CD4-positive, alpha-beta T cell (primary cell): Measurements from ENCODE around the gene ADGRG7. TPM values are rescaled to one million over a fixed set of nuclear protein-coding genes. Genes with fewer than 3 reads are reported as not detected.

Experiments
- ATAC-seq: fragments of 200-7000 bp; cut with Tn5 transposase; one replicate; pipeline ENCODE4 v1.10.0; 2022; ENCODE audit warnings: mild to moderate bottlenecking; ENCODE audit not compliant: poor library complexity
- CTCF ChIA-PET: fragments of 350-600 bp; sonication (Branson Sonifier 250); formaldehyde crosslinking; loops from one replicate; lab custom pipeline; 2021; ENCODE audit warnings: antibody characterized with exemption, inconsistent platforms; lab: Charles Lee
- POLR2A ChIA-PET: fragments of 350-600 bp; sonication (Branson Sonifier 250); formaldehyde crosslinking; loops from one replicate; lab custom pipeline; 2021; ENCODE audit warnings: antibody characterized with exemption, inconsistent platforms; lab: Charles Lee
- DNase-seq, 14 experiments: peaks; one replicate each; pipeline ENCODE4 v3.0.0-alpha.2; 2013 to 2020; ENCODE audit warnings: mixed read lengths in 2 of 14
- H3K27ac ChIP-seq, 2 donors: one replicate each; pipeline versions ENCODE4 v1.5.1 to v1.7.0; 2013; ENCODE audit warnings: low read length in 2 of 2, low read depth in 1 of 2, mild to moderate bottlenecking in 1 of 2
- H3K27me3 ChIP-seq, 2 experiments: 1 replicate in 1 of 2; 2 replicates in 1 of 2; pipeline versions ENCODE4 v1.6.1 to v1.7.0; 2013; ENCODE audit warnings: low read length in 2 of 2, control low read depth in 1 of 2, mild to moderate bottlenecking in 1 of 2, moderate library complexity in 1 of 2; ENCODE audit not compliant: insufficient read depth in 2 of 2, control insufficient read depth in 1 of 2
- H3K36me3 ChIP-seq: one replicate; pipeline ENCODE4 v1.6.1; 2013; ENCODE audit warnings: low read length, control low read depth; ENCODE audit not compliant: insufficient read depth
- H3K4me1 ChIP-seq: one replicate; pipeline ENCODE4 v1.6.1; 2013; ENCODE audit warnings: low read length, control low read depth; ENCODE audit not compliant: insufficient read depth
- H3K4me3 ChIP-seq: one replicate; pipeline ENCODE4 v1.5.1; 2013; ENCODE audit warnings: mild to moderate bottlenecking, low read length, moderate library complexity
- H3K9me3 ChIP-seq, 2 experiments: 1 replicate in 1 of 2; 2 replicates in 1 of 2; pipeline versions ENCODE4 v1.6.1 to v1.7.0; 2013; ENCODE audit warnings: low read length in 2 of 2, mild to moderate bottlenecking in 2 of 2, control low read depth in 1 of 2, moderate library complexity in 1 of 2; ENCODE audit not compliant: control insufficient read depth in 1 of 2, insufficient read depth in 1 of 2
- H3K27ac Mint-ChIP-seq: one replicate; pipeline ENCODE4 v1.8.0; 2020; ENCODE audit warnings: mixed read lengths
- H3K27me3 Mint-ChIP-seq: one replicate; pipeline ENCODE4 v1.8.0; 2021; ENCODE audit warnings: mixed read lengths
- H3K36me3 Mint-ChIP-seq: one replicate; pipeline ENCODE4 v1.8.0; 2021; ENCODE audit warnings: low read depth, mixed read lengths
- H3K4me1 Mint-ChIP-seq: one replicate; pipeline ENCODE4 v1.8.0; 2021; ENCODE audit warnings: low read depth, mixed read lengths
- H3K4me3 Mint-ChIP-seq: one replicate; pipeline ENCODE4 v1.8.0; 2020; ENCODE audit warnings: mild to moderate bottlenecking, mixed read lengths
- H3K9me3 Mint-ChIP-seq: one replicate; pipeline ENCODE4 v1.8.0; 2020; ENCODE audit warnings: mixed read lengths
- CTCF ChIP-seq: fragments of 200-600 bp; IDR thresholded peaks from one replicate; pipeline ENCODE4 v1.8.0; 2022; ENCODE audit warnings: antibody characterized with exemption, mild to moderate bottlenecking
- intact Hi-C, 2 experiments: fragments of 100-400 bp; cut with DNase I in 1 of 2; cut with micrococcal nuclease in 1 of 2; formaldehyde crosslinking; loops; one replicate each; pipeline versions ENCODE4 v1.15.1 to v1.9.0; 2023 to 2025; cut with DNase I, micrococcal nuclease
- total RNA-seq, 174 experiments: library from RNA in 2 of 174; stranded (reverse) in 2 of 174; gene quantifications; one replicate each; pipeline ENCODE4 v1.2.3 and lab custom pipeline; 2021 to 2026

ADGRG7 gene
- total RNA-seq, 2 experiments from 2014 or later: not detected

- ChIA-PET POLR2A (no interaction called here), CTCF (no interaction called here)
- intact Hi-C loops: no loop called here
- Mint-ChIP-seq H3K4me1 (peaks cover 10% of the 10 kb centered on the region), H3K4me3 (no peak overlapping the region), H3K27ac (no peak overlapping the region), H3K36me3 (no peaks in the 10 kb centered on the region), H3K9me3 (no peaks in the 10 kb centered on the region), H3K27me3 (no peaks in the 10 kb centered on the region)
- TF ChIP-seq CTCF: no peak
- ATAC-seq (no peak), DNase-seq (no peak)
- no peak overlapping the region for H3K27ac ChIP-seq
- H3K36me3 ChIP-seq: no peaks in the 10 kb centered on the region
- no peaks in the 10 kb centered on the region for H3K9me3 ChIP-seq
- no peak overlapping the region for H3K4me3 ChIP-seq
- no peaks in the 10 kb centered on the region for H3K27me3 ChIP-seq
- H3K4me1 ChIP-seq: no peaks in the 10 kb centered on the region
Measured at GRCh38 chr3:100647657-100648056, 38.3 kb downstream of the ADGRG7 start.

GRCh38 chr3:100650651-100651619 is 41.5 kb downstream of the ADGRG7 start:
- DNase-seq (peak in 4 of 14 experiments; percentile 6 to 48 (median 43)), ATAC-seq (peak; percentile 77)
- Histone ChIP-seq H3K27ac (no peak overlapping the region), H3K4me3 (no peak overlapping the region), H3K9me3 (no peaks in the 10 kb centered on the region), H3K4me1 (no peaks in the 10 kb centered on the region), H3K27me3 (no peaks in the 10 kb centered on the region), H3K36me3 (no peaks in the 10 kb centered on the region)
- intact Hi-C loops: no loop called here
- Mint-ChIP-seq H3K36me3 (no peaks in the 10 kb centered on the region), H3K4me1 (peaks cover 10% of the 10 kb centered on the region), H3K9me3 (no peaks in the 10 kb centered on the region), H3K27ac (peak overlapping the region; percentile 5), H3K4me3 (peak overlapping the region; percentile 0), H3K27me3 (no peaks in the 10 kb centered on the region)
- ChIA-PET POLR2A (interaction anchor here (1.2 kb wide), 1 partner anchor 58 kb away, joined by 3 read pairs; the partner anchor contains the start of gene TFG), CTCF (no interaction called here)
- TF ChIP-seq CTCF: no peak

GRCh38 chr3:100653604-100654294 is 44.3 kb downstream of the ADGRG7 start:
- H3K27me3 Mint-ChIP-seq: no peaks in the 10 kb centered on the region
- peaks cover 10% of the 10 kb centered on the region for H3K4me1 Mint-ChIP-seq
- Histone ChIP-seq H3K27ac (no peak overlapping the region), H3K4me3 (no peak overlapping the region), H3K27me3 (no peaks in the 10 kb centered on the region), H3K9me3 (no peaks in the 10 kb centered on the region), H3K4me1 (no peaks in the 10 kb centered on the region), H3K36me3 (no peaks in the 10 kb centered on the region)
- H3K9me3 Mint-ChIP-seq: no peaks in the 10 kb centered on the region
- no peaks in the 10 kb centered on the region for H3K36me3 Mint-ChIP-seq
- ATAC-seq (no peak), DNase-seq (no peak)
- intact Hi-C loops: no loop called here
- no peak overlapping the region for H3K27ac Mint-ChIP-seq
- ChIA-PET CTCF (no interaction called here), POLR2A (interaction anchor here (0.6 kb wide), 1 partner anchor 604 kb away, joined by 3 read pairs; no protein-coding TSS in a partner anchor)
- TF ChIP-seq CTCF: no peak
- H3K4me3 Mint-ChIP-seq: no peak overlapping the region
